ENCODE results near the gene ZNRF1.

ZNRF1 gene

GRCh38 chr16:75062135-75062975, 63.5 kb downstream of the ZNRF1 start:
- DNase-seq, result no peak

DNA sequence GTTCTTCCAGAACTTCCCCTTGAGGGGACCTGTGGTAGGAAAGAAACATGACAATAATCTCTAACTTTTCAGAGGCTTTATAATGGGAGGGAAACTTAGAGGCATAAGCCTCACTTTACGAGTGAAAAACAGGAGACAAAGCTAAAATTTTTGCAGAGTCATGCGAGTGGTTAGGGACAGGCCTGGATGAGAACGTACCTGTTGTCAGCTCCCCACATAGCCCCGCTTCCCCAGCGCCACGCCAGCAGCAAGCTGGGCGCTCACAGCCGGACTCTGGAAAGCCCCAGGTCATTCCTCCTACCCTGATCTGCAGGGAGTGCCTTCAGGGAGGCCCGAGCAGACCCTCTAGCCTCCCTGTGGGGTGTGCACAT, 64.1 kb downstream of the ZNRF1 start:
- no peak for DNase-seq

DNA sequence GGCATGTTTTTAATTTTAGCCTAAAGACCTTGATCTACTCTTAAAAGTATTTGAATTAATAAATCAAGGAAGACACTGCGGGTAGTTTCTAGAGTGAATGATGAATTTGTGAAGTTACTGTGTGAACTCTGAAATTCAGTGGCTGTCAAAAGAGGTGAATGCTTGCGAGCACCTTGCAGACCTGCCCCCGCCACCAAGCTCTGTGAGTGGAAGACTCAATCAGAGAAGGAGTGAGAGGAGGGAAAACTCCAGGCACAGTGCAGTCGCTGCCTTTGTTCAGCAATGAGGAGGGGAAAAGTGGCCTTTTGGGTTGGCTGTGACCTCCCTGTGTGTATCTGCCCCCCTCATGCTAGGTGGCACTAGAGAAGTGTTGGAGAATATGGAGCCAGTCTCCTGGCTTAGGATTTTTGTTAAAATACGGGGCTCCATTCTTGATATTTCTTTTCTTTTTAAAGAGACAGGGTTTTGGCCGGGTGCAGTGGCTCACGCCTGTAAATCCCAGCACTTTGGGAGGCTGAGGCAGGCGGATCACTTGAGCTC, 64.8 kb downstream of the ZNRF1 start:
- DNase-seq, result no peak

DNA sequence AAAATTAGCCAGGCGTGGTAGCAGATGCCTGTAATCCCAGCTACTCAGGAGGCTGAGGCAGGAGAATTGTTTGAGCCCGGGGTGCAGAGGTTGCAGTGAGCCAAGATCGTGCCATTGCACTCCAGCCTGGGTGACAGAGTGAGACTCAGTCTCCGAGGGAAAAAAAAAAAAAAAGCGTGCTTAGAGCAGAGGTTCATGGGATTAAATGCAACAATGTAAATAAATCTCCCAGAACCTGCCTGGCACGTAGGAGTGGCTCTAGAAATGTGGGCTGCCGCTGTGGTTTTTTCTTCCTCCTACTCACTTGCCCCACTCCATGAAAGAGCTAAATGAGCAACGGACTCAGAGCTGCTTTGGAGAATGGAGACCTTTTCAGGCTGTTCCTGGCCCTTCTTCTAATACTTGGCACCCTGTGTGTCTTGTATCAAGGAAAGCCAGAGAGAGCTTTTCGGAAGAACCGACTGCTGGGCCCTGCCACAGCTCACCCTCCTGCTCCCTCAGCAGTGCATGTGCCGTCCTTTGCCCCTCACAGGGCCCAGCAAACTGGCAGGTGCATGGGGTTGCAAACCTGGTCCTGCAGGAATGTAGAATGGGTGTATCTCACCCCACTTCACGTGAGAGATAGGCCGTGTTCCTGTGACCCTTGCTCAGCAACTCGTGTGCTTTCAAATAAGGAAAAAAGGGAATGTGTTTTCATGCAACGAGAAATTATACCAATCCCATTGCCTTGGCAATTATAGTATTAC, 65.8 kb downstream of the ZNRF1 start:
- no peak for DNase-seq

- DNase-seq, result peak; percentile 16
Measured at GRCh38 chr16:75065149-75065505, 66.3 kb downstream of the ZNRF1 start.

DNA sequence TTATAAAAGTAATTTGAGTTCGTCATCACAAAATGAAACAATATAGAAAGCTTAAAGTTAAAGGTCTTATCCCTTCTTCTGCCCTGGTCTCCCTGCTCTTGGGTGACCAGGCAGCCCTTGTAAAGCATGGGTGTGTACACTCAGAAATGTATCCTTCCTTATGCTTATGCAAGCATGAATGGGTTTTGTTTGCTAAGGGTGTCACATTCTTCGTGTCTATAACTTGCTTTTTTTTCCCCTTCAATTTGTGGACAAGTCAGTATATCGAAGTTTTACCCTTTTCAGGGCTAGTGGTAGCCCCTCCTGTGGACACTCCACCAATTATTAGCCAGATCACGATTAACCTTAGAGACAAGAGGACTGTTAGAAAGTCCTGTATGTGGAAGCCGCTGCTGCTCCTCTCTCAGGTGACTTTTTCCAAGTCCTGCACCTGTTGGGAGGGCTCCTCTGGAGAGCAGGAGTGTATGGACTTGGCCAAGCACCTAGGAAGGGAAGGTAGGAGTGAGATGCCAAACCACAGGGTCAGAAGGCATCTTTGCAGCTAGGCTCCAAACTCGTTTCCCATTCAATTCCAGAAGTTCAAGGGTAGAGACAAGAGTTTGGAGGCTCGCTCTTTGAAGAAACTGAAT, 66.8 kb downstream of the ZNRF1 start:
- no peak for DNase-seq

GRCh38 chr16:75066861-75067447, 68.1 kb downstream of the ZNRF1 start:
- DNase-seq, result no peak

DNA sequence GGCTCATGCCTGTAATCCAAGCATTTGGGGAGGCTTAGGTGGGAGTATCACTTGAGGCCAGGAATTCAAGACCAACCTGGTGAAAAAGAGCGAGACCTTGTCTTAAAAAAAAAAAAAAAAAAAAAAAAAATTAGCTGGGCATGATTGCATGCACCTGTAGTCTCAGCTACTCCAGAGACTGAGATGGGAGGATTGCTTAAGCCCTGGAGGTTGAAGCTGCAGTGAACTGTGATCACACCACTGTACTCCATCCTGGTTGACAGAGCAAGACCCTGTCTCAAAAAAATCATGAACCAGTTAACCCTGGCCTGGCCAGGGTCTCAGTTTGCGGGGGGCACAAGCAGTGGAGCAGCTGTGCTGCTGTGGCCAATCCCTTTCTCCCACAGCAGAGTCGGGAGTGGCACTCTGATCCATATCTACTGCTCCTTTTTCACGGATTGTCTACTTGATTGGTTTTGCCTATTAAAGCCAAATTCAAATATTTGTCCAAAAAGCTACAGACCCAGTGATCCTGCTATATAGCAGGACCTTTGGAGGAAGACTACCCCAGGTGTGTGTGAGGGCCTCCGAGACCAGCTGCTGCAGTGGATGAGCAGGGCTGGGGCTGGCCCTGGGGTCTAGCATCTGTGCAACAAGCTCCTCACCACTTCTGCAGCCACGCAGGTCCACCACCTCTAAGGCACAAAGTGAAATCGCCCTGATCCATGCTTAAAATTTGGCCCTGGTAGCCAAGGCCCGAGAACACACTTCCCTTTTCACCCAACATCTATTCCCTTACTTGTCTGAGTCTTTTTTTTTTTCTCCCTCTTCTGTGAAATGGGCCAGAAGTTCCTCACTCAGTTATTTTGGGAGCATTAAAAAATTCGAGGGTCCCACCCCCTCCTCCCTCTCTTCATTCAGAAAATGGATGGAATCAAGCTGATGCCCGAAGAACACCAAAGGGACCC, 69.5 kb downstream of the ZNRF1 start:
- no peak for DNase-seq

DNA sequence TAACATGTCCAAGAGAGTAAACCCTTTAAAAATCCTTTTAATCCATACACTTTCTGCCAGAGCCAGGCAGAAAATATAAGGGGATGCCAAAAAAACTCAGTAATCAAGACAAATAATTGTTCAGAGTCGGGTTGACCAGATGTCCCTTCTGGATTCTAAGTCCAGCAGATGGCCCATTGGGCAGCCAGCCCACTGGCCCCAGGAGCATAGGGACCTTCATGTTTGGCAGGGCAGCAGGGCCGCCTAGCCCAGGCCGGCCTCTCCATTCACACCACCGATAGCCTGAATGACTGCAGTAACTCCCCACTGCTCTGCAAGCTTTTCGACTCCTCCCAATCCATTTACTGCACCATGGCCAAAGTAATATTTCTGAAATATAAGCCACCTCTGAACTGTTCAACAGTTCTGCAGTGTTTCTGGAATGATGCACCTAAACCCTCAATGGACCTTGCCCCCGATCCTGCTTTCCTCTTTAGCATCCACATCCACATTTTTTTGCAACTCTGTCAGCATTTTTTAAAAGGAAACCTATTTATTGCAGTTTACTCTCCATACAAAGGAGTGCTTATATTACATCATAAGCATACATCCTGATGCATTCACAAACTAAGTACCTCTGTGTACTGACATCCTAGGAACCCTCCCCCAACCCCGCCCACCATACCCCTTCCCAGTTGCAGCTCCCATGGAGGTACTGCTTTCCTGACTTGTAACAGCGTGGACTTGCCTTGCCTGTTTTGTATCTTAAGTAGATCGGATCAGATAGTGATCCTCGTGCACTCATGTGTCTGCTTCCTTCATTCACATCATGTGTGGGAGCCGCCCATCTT, 71.4 kb downstream of the ZNRF1 start:
- DNase-seq, result no peak

- no peak for DNase-seq
Measured at GRCh38 chr16:75071621-75072020, 72.8 kb downstream of the ZNRF1 start.

DNA sequence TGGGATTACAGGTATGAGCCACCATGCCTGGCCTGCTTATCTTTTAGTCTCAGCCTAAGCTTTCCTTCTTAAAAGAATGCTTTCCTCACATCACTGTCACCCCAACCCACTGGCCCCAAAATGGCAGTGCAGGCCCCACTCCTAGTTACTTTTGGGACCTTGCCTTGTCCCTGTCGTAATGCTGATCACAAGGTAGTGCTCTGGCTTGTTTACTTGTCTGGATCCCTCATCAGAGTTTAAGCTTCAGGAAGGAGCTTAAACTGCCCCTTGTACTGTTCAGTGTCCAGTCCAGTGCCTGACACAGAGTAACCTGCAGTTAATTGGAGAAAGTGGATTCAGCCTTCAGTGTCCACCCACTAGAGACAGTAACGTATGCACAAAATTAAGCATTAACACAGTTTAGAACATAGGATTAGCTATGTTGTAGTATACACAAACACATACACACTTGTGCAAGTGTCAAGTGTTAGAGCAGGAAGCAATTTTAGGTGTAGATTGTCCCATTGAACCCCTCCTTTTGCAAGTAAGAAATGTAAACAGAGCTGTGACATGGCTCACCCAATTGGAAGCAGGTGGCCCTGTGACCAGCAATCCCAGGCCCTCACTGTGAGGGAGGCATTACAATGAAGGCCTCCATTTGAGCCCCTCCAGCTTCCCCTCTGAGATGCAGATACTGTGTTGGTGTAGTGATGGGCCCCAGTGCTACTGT, 73.6 kb downstream of the ZNRF1 start:
- no peak for DNase-seq

- no peak for DNase-seq
Measured at GRCh38 chr16:75073545-75074303, 74.9 kb downstream of the ZNRF1 start.

DNA sequence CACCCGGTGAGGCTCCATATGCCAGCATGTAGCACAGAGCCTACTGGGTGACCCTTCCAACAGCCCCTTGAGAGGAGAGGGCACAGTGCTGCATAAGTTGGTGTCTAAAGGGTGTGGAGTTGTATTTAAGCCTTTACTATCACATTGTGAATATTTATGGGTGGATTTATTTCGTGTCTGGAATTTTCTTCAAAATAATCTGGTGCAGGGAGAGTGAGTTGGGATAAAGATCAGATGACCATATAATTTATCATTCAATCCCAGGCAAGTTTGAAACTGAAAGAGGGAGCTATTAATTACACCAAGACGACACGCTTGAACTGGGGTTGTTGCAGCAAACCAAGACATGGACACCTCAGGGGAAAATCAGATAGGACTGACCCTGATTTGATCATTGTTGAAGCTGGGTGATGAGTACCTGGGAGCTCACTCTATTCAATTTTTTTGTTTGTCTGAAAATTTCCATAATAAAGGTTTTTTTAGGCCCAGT, 75.5 kb downstream of the ZNRF1 start:
- no peak for DNase-seq

GRCh38 chr16:75074920-75075687, 76.3 kb downstream of the ZNRF1 start:
- DNase-seq, result peak; percentile 70

GRCh38 chr16:75075688-75076268, 77.0 kb downstream of the ZNRF1 start:
- DNase-seq, result no peak

GRCh38 chr16:75078886-75079285, 80.1 kb downstream of the ZNRF1 start:
- DNase-seq, result no peak

- DNase-seq, result no peak
Measured at GRCh38 chr16:75079346-75079926, 80.6 kb downstream of the ZNRF1 start.

Measured in activated CD4-positive, alpha-beta T cell treated with anti-CD3 and anti-CD28 coated beads, Interleukin-2, amount 50 U/mL, for 1 hour (primary cell).